ENCODE data around the gene WNT5B. TPM values are rescaled to one million over a fixed set of nuclear protein-coding genes. Genes with fewer than 3 reads are reported as not detected.

WNT5B gene
- total RNA-seq, result 74.3 and 82.2 TPM in 2 replicates

GRCh38 chr12:1628666-1629337 lies at the start of gene WNT5B:
WNT5B (plus strand) TSS chr12:1629231; CDS start chr12:1631355, 2,124 bp downstream.

GRCh38 chr12:1594261-1595025 lies 34.6 kb upstream of the WNT5B start, which contains the start of gene FBXL14:
FBXL14 (minus strand) TSS chr12:1594581; CDS start chr12:1594066, 515 bp downstream.

GRCh38 chr12:1690578-1691122 lies 61.6 kb downstream of the WNT5B start, which contains the start of gene ADIPOR2:
ADIPOR2 (plus strand) TSS chr12:1691070; CDS start chr12:1754344, 63,274 bp downstream.

Other genes with a start within 250 kb of the WNT5B start
- gene FBXL14, start 34.6 kb upstream of the WNT5B start, total RNA-seq, result 4.9 and 8.8 TPM in 2 replicates
- gene ADIPOR2, start 61.8 kb downstream of the WNT5B start, total RNA-seq, result 20.3 and 20.7 TPM in 2 replicates
- gene LRTM2, start 191.3 kb downstream of the WNT5B start, total RNA-seq, result not detected in 2 replicates